ENCODE measurements around the gene GSTA5. TPM values are rescaled to one million over a fixed set of nuclear protein-coding genes. Genes with fewer than 3 reads are reported as not detected.

The GSTA5 gene
- total and polyA plus RNA-seq, 10 of the 15 experiments (the other 5 are each of a cell fraction or from before 2014, with no cell fraction given), result not detected

DNA sequence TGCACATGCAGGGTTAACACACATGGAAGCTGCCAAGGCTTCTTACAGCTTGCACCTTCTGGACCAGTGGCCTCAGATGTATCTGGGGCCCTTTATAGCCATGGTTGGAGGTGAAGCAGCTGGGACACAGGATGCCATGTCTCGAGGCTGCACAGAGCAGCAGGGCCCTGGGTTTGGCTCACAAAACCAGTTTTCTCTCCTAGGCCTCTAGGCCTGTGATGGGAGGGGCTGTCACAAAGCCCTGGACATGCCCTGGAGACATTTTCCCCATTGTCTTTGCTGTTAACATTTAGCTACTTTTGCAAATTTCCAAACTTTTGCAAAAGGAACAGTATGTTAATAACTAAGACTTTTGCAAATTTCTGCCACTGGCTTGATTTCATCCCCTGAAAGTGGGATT lies 18.8 kb downstream of the GSTA5 start:
- Histone ChIP-seq H3K9me3 (replicated peaks; ENCODE audit: control insufficient read depth, insufficient read depth, low read length) (no peaks in the 10 kb centered on the region; the same call in 2 of the 3 replicates), H3K4me1 (ENCODE audit: control insufficient read depth, insufficient read depth, low read length) (no peaks in the 10 kb centered on the region), H3K9ac (ENCODE audit: control insufficient read depth, insufficient read depth, low read length) (no peak overlapping the region), H3K27ac (ENCODE audit: control insufficient read depth, insufficient read depth) (no peak overlapping the region), H3K4me2 (ENCODE audit: control insufficient read depth, insufficient read depth) (no peak overlapping the region), H3K27me3 (replicated peaks in 1 of 2; ENCODE audit: control insufficient read depth in 2 of 2, insufficient read depth in 2 of 2, low read length in 1 of 2) (no peaks in the 10 kb centered on the region; a peak in 1 of 4 replicates), H3K4me3 (no peak overlapping the region), H3K79me2 (ENCODE audit: control insufficient read depth, insufficient read depth, low read length) (no peaks in the 10 kb centered on the region), H2AFZ (ENCODE audit: control insufficient read depth, low read depth, low read length) (no peak overlapping the region), H4K20me1 (ENCODE audit: control insufficient read depth, insufficient read depth) (no peaks in the 10 kb centered on the region), H3K36me3 (ENCODE audit: control insufficient read depth in 2 of 2, insufficient read depth in 2 of 2, low read length in 1 of 2) (no peaks in the 10 kb centered on the region)
- DNase-seq (ENCODE audit: low read depth, low spot score) (no peak), ATAC-seq (no peak), FAIRE-seq (no peak)
- ChIA-PET SMC1A (ENCODE audit: uncharacterized antibody, unreplicated experiment) (no interaction called here), POLR2A (no interaction called here), RAD21 (ENCODE audit: unreplicated experiment) (no interaction called here), CTCF (no interaction called here)
- 0% methylated on average over 1 of the region's 1 CpG for WGBS (ENCODE audit: insufficient coverage, insufficient replicate concordance, low lambda C conversion rate, missing lambda C conversion rate)
- no TSS peak for BruUV-seq (replicated peaks)
- no peak for TF ChIP-seq POU2F2 (IDR thresholded peaks at IDR 0.05; ENCODE audit: borderline replicate concordance, low read depth, low read length)
- no peak for TF ChIP-seq YBX1 (IDR thresholded peaks at IDR 0.05)
- no peak for TF ChIP-seq RAD51 (IDR thresholded peaks at IDR 0.05)
- TF ChIP-seq KLF5 (IDR thresholded peaks at IDR 0.05; ENCODE audit: partially characterized antibody), result no peak
- TF ChIP-seq ZSCAN29 (IDR thresholded peaks at IDR 0.05), result no peak
- TF ChIP-seq CHD1 (IDR thresholded peaks at IDR 0.05; ENCODE audit: low read depth, low read length), result no peak
- no peak for TF ChIP-seq ZNF622 (IDR thresholded peaks at IDR 0.05)
- no peak for TF ChIP-seq MEF2A (IDR thresholded peaks at IDR 0.05; ENCODE audit: insufficient read depth, low read depth, low read length)
- TF ChIP-seq, protein P1, sequence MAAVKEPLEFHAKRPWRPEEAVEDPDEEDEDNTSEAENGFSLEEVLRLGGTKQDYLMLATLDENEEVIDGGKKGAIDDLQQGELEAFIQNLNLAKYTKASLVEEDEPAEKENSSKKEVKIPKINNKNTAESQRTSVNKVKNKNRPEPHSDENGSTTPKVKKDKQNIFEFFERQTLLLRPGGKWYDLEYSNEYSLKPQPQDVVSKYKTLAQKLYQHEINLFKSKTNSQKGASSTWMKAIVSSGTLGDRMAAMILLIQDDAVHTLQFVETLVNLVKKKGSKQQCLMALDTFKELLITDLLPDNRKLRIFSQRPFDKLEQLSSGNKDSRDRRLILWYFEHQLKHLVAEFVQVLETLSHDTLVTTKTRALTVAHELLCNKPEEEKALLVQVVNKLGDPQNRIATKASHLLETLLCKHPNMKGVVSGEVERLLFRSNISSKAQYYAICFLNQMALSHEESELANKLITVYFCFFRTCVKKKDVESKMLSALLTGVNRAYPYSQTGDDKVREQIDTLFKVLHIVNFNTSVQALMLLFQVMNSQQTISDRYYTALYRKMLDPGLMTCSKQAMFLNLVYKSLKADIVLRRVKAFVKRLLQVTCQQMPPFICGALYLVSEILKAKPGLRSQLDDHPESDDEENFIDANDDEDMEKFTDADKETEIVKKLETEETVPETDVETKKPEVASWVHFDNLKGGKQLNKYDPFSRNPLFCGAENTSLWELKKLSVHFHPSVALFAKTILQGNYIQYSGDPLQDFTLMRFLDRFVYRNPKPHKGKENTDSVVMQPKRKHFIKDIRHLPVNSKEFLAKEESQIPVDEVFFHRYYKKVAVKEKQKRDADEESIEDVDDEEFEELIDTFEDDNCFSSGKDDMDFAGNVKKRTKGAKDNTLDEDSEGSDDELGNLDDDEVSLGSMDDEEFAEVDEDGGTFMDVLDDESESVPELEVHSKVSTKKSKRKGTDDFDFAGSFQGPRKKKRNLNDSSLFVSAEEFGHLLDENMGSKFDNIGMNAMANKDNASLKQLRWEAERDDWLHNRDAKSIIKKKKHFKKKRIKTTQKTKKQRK (IDR thresholded peaks at IDR 0.05; ENCODE audit: low read depth, low read length), result no peak
- TF ChIP-seq TAF1 (IDR thresholded peaks at IDR 0.05; ENCODE audit: borderline replicate concordance, low read depth, low read length), result no peak
- TF ChIP-seq, protein P2, sequence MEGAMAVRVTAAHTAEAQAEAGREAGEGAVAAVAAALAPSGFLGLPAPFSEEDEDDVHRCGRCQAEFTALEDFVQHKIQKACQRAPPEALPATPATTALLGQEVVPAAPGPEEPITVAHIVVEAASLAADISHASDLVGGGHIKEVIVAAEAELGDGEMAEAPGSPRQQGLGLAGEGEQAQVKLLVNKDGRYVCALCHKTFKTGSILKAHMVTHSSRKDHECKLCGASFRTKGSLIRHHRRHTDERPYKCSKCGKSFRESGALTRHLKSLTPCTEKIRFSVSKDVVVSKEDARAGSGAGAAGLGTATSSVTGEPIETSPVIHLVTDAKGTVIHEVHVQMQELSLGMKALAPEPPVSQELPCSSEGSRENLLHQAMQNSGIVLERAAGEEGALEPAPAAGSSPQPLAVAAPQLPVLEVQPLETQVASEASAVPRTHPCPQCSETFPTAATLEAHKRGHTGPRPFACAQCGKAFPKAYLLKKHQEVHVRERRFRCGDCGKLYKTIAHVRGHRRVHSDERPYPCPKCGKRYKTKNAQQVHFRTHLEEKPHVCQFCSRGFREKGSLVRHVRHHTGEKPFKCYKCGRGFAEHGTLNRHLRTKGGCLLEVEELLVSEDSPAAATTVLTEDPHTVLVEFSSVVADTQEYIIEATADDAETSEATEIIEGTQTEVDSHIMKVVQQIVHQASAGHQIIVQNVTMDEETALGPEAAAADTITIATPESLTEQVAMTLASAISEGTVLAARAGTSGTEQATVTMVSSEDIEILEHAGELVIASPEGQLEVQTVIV (IDR thresholded peaks at IDR 0.05; ENCODE audit: borderline replicate concordance, partially characterized antibody), result no peak
- TF ChIP-seq, protein P3, sequence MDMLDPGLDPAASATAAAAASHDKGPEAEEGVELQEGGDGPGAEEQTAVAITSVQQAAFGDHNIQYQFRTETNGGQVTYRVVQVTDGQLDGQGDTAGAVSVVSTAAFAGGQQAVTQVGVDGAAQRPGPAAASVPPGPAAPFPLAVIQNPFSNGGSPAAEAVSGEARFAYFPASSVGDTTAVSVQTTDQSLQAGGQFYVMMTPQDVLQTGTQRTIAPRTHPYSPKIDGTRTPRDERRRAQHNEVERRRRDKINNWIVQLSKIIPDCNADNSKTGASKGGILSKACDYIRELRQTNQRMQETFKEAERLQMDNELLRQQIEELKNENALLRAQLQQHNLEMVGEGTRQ (IDR thresholded peaks at IDR 0.05; ENCODE audit: borderline replicate concordance, low read depth, low read length), result no peak
- TF ChIP-seq BRCA1 (IDR thresholded peaks at IDR 0.05; ENCODE audit: low read depth, low read length), result no peak
- intact Hi-C loops (cut with micrococcal nuclease; ENCODE audit: unreplicated experiment) (no loop called here), in situ Hi-C loops (cut with MboI) (no loop called here)
